Measurements from ENCODE around the gene ZNF385A.
A peak's percentile ranks its signal among the peaks of the same experiment; 100 is the strongest.
"Not testable (repeated sequence)": the region's sequence is repeated elsewhere in the genome, so short reads cannot be mapped to it uniquely, and the experiment has no call there.

ZNF385A gene

GRCh38 chr12:54372113-54372806 is 12.3 kb downstream of the ZNF385A start:
- DNase-seq, result no peak

GRCh38 chr12:54371328-54372112 is 13.0 kb downstream of the ZNF385A start:
- DNase-seq, result peak; percentile 58

GRCh38 chr12:54370171-54370730 is 14.3 kb downstream of the ZNF385A start:
- no peak for DNase-seq

- DNase-seq, result no peak
These were observed 14.9 kb downstream of the ZNF385A start for GRCh38 chr12:54369597-54370131.

GRCh38 chr12:54368709-54369596 is 15.6 kb downstream of the ZNF385A start:
- DNase-seq, result peak; percentile 60

- no peak for DNase-seq
These were observed 16.4 kb downstream of the ZNF385A start for GRCh38 chr12:54368025-54368708.

GRCh38 chr12:54364413-54364812 is 20.1 kb downstream of the ZNF385A start, which contains the start of gene GPR84:
Gene GPR84, minus strand, starts transcription at chr12:54364486. Its CDS starts 635 bp downstream, at chr12:54363851.
- DNase-seq, result no peak

- DNase-seq, result no peak
These were observed 20.9 kb downstream of the ZNF385A start for GRCh38 chr12:54363618-54364017.

- DNase-seq, result no peak
These were observed 21.5 kb downstream of the ZNF385A start for GRCh38 chr12:54363047-54363446.

- peak; percentile 62 for DNase-seq
These were observed 23.6 kb downstream of the ZNF385A start for GRCh38 chr12:54360717-54361456.

- no peak for DNase-seq
These were observed 24.7 kb downstream of the ZNF385A start for GRCh38 chr12:54359762-54360351.

- peak; percentile 97 for DNase-seq
These were observed 25.4 kb downstream of the ZNF385A start for GRCh38 chr12:54358945-54359761.

- peak; percentile 45 for DNase-seq
These were observed 26.2 kb downstream of the ZNF385A start for GRCh38 chr12:54358191-54358944.

GRCh38 chr12:54357506-54358190 is 26.9 kb downstream of the ZNF385A start:
- no peak for DNase-seq

- no peak for DNase-seq
These were observed 27.6 kb downstream of the ZNF385A start for GRCh38 chr12:54356951-54357356.

GRCh38 chr12:54356228-54356627 is 28.3 kb downstream of the ZNF385A start:
- DNase-seq, result no peak

- DNase-seq, result no peak
These were observed 29.3 kb downstream of the ZNF385A start for GRCh38 chr12:54355104-54355815.

GRCh38 chr12:54354271-54354670 is 30.3 kb downstream of the ZNF385A start:
- not testable (repeated sequence) for DNase-seq
